Measurements from ENCODE around the gene GMDS. TPM values are rescaled to one million over a fixed set of nuclear protein-coding genes. Genes with fewer than 3 reads are reported as not detected.

GMDS gene
- total and polyA plus RNA-seq, 2 of the 13 experiments (the other 11 are each of a cell fraction or from before 2014, with no cell fraction given), result 64.4 to 112 TPM

- in situ Hi-C loops (cut with HindIII; ENCODE audit: extremely low pct_ligation_motif_present, low pct_unique_long_range_greater_than_20kb) (no loop called here), intact Hi-C loops (cut with micrococcal nuclease; ENCODE audit: unreplicated experiment) (no loop called here)
- no peak for FAIRE-seq
- Histone ChIP-seq H3K4me2 (ENCODE audit: low read depth, low read length) (no peak overlapping the region), H3K36me3 (replicated peaks in 1 of 2; ENCODE audit: control insufficient read depth in 1 of 2, insufficient read depth in 2 of 2, low read length in 2 of 2) (peaks cover 1 to 11% of the 10 kb centered on the region in 2 experiments; a peak in 3 of 5 replicates), H3K9me3 (ENCODE audit: low read length) (no peaks in the 10 kb centered on the region), H3K27ac (ENCODE audit: extremely low read length, insufficient read depth, low read length) (no peak overlapping the region), H3K4me1 (ENCODE audit: insufficient read depth, low read length) (peaks cover 27% of the 10 kb centered on the region), H3K79me2 (ENCODE audit: insufficient read depth, low read length) (peaks cover 91% of the 10 kb centered on the region), H2AFZ (ENCODE audit: low read length) (no peak overlapping the region), H3K9ac (ENCODE audit: insufficient read depth, low read depth, low read length) (no peak overlapping the region), H3K27me3 (ENCODE audit: control insufficient read depth in 1 of 2, insufficient read depth in 2 of 2, low read length in 2 of 2) (no peaks in the 10 kb centered on the region), H3K4me3 (replicated peaks in 1 of 3; ENCODE audit: insufficient read depth in 1 of 3, low read depth in 2 of 3, low read length in 3 of 3) (no peak overlapping the region), H4K20me1 (ENCODE audit: insufficient read depth, low read length) (peaks cover 43% of the 10 kb centered on the region)
- ChIA-PET CTCF (ENCODE audit: low intra/inter-chr PET ratio, low total read pairs) (no interaction called here), POLR2A (interaction anchor here (1.2 kb wide), 1 partner anchor 11 kb away, joined by 3 read pairs; no protein-coding TSS in a partner anchor)
- no peak for ATAC-seq
- TF ChIP-seq MEIS1 (CRISPR knock-in tag; IDR thresholded peaks at IDR 0.05; ENCODE audit: borderline replicate concordance) (no peak), TOE1 (CRISPR knock-in tag; IDR thresholded peaks at IDR 0.05) (no peak), TAF1 (CRISPR knock-in tag; IDR thresholded peaks at IDR 0.05) (no peak), MEIS2 (CRISPR knock-in tag; IDR thresholded peaks at IDR 0.05) (no peak), ZNF792 (CRISPR knock-in tag; IDR thresholded peaks at IDR 0.05) (no peak), CEBPG (CRISPR knock-in tag; IDR thresholded peaks at IDR 0.05) (no peak), ZNF121 (CRISPR knock-in tag; IDR thresholded peaks at IDR 0.05) (no peak), PLSCR1 (CRISPR knock-in tag; IDR thresholded peaks at IDR 0.05; ENCODE audit: borderline replicate concordance) (no peak), KAT7 (CRISPR knock-in tag; IDR thresholded peaks at IDR 0.05; ENCODE audit: borderline replicate concordance) (no peak), NFAT5 (CRISPR knock-in tag; IDR thresholded peaks at IDR 0.05) (no peak), ZNF891 (CRISPR knock-in tag; IDR thresholded peaks at IDR 0.05) (no peak)
- TF ChIP-seq, protein P1, sequence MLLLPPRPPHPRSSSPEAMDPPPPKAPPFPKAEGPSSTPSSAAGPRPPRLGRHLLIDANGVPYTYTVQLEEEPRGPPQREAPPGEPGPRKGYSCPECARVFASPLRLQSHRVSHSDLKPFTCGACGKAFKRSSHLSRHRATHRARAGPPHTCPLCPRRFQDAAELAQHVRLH (CRISPR knock-in tag; IDR thresholded peaks at IDR 0.05; ENCODE audit: borderline replicate concordance, low read depth), result no peak
- TF ChIP-seq, protein P2, sequence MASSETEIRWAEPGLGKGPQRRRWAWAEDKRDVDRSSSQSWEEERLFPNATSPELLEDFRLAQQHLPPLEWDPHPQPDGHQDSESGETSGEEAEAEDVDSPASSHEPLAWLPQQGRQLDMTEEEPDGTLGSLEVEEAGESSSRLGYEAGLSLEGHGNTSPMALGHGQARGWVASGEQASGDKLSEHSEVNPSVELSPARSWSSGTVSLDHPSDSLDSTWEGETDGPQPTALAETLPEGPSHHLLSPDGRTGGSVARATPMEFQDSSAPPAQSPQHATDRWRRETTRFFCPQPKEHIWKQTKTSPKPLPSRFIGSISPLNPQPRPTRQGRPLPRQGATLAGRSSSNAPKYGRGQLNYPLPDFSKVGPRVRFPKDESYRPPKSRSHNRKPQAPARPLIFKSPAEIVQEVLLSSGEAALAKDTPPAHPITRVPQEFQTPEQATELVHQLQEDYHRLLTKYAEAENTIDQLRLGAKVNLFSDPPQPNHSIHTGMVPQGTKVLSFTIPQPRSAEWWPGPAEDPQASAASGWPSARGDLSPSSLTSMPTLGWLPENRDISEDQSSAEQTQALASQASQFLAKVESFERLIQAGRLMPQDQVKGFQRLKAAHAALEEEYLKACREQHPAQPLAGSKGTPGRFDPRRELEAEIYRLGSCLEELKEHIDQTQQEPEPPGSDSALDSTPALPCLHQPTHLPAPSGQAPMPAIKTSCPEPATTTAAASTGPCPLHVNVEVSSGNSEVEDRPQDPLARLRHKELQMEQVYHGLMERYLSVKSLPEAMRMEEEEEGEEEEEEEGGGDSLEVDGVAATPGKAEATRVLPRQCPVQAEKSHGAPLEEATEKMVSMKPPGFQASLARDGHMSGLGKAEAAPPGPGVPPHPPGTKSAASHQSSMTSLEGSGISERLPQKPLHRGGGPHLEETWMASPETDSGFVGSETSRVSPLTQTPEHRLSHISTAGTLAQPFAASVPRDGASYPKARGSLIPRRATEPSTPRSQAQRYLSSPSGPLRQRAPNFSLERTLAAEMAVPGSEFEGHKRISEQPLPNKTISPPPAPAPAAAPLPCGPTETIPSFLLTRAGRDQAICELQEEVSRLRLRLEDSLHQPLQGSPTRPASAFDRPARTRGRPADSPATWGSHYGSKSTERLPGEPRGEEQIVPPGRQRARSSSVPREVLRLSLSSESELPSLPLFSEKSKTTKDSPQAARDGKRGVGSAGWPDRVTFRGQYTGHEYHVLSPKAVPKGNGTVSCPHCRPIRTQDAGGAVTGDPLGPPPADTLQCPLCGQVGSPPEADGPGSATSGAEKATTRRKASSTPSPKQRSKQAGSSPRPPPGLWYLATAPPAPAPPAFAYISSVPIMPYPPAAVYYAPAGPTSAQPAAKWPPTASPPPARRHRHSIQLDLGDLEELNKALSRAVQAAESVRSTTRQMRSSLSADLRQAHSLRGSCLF (CRISPR knock-in tag; IDR thresholded peaks at IDR 0.05; ENCODE audit: borderline replicate concordance), result no peak
- TF ChIP-seq, protein P3, sequence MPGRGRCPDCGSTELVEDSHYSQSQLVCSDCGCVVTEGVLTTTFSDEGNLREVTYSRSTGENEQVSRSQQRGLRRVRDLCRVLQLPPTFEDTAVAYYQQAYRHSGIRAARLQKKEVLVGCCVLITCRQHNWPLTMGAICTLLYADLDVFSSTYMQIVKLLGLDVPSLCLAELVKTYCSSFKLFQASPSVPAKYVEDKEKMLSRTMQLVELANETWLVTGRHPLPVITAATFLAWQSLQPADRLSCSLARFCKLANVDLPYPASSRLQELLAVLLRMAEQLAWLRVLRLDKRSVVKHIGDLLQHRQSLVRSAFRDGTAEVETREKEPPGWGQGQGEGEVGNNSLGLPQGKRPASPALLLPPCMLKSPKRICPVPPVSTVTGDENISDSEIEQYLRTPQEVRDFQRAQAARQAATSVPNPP (CRISPR knock-in tag; IDR thresholded peaks at IDR 0.05), result no peak
- 93% methylated on average over 5 of the region's 5 CpGs for WGBS (ENCODE audit: low lambda C conversion rate)
- BruUV-seq (replicated peaks), result no TSS peak
- no peak for DNase-seq (ENCODE audit: low spot score)
Measured at GRCh38 chr6:2192976-2193375, 52.4 kb downstream of the GMDS start.
